Measurements from ENCODE around the gene LTBP4. TPM values are rescaled to one million over a fixed set of nuclear protein-coding genes. Genes with fewer than 3 reads are reported as not detected.

Gene LTBP4
- total and polyA plus RNA-seq, 2 of the 13 experiments (the other 11 are each of a cell fraction or from before 2014, with no cell fraction given): 0.86 to 2.3 TPM

DNA sequence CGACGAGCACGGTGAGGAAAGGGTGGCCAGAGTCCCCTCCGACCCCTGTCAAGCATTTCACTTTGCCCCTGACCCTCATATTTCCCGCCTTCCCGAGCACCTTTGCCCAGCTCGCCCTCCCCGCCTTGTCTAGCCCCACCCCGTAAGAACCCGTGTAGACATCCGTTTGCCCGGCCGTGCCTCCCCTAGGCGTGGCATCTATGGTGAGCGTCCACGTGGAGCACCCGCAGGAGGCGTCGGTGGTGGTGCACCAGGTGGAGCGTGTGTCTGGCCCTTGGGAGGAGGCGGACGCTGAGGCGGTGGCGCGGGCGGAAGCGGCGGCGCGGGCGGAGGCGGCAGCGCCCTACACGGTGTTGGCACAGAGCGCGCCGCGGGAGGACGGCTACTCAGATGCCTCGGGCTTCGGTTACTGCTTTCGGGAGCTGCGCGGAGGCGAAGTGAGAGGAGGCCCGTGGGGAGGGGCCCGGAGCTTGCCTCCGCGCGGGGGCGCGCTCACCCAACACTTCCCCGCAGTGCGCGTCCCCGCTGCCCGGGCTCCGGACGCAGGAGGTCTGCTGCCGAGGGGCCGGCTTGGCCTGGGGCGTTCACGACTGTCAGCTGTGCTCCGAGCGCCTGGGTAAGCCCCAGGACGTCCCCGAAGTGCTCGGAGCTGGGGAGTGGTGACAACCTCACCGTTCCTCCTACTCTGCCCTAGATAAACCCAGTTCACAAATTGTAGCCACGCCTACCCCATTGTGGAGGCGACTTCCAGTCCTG lies 4.2 kb downstream of the LTBP4 start (continued):
- TF ChIP-seq, protein P1, sequence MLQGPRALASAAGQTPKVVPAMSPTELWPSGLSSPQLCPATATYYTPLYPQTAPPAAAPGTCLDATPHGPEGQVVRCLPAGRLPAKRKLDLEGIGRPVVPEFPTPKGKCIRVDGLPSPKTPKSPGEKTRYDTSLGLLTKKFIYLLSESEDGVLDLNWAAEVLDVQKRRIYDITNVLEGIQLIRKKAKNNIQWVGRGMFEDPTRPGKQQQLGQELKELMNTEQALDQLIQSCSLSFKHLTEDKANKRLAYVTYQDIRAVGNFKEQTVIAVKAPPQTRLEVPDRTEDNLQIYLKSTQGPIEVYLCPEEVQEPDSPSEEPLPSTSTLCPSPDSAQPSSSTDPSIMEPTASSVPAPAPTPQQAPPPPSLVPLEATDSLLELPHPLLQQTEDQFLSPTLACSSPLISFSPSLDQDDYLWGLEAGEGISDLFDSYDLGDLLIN (CRISPR knock-in tag; IDR thresholded peaks at IDR 0.05; ENCODE audit: borderline replicate concordance): no peak
- 0 out of 2 replicates have a peak, but pooled peaks have one; percentile 2 for TF ChIP-seq PCBP1 (IDR thresholded peaks at IDR 0.05; ENCODE audit: borderline replicate concordance, low read depth, low read length)
- TF ChIP-seq TCF12 (IDR thresholded peaks at IDR 0.05): no peak
- no peak for TF ChIP-seq TCF12 (CRISPR knock-in tag; IDR thresholded peaks at IDR 0.05)
- peak; percentile 53 for TF ChIP-seq HNRNPK (IDR thresholded peaks at IDR 0.05; ENCODE audit: low read depth, low read length, poor library complexity, severe bottlenecking)
- TF ChIP-seq, protein P2, sequence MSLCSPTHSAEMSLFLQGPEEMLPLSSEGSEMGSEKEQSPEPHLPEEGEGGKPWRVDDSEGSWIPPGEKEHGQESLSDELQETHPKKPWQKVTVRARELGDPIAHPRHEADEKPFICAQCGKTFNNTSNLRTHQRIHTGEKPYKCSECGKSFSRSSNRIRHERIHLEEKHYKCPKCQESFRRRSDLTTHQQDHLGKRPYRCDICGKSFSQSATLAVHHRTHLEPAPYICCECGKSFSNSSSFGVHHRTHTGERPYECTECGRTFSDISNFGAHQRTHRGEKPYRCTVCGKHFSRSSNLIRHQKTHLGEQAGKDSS (CRISPR knock-in tag; IDR thresholded peaks at IDR 0.05; ENCODE audit: borderline replicate concordance, low read depth): 0 out of 2 replicates have a peak, but pooled peaks have one; percentile 1
- no peak for TF ChIP-seq ZNF891 (CRISPR knock-in tag; IDR thresholded peaks at IDR 0.05)
- peak; percentile 46; the same call in 1 of the 2 replicates for TF ChIP-seq ZNF768 (CRISPR knock-in tag; IDR thresholded peaks at IDR 0.05)
- no peak for TF ChIP-seq NFIC (IDR thresholded peaks at IDR 0.05; ENCODE audit: low read length)
- TF ChIP-seq, protein P3, sequence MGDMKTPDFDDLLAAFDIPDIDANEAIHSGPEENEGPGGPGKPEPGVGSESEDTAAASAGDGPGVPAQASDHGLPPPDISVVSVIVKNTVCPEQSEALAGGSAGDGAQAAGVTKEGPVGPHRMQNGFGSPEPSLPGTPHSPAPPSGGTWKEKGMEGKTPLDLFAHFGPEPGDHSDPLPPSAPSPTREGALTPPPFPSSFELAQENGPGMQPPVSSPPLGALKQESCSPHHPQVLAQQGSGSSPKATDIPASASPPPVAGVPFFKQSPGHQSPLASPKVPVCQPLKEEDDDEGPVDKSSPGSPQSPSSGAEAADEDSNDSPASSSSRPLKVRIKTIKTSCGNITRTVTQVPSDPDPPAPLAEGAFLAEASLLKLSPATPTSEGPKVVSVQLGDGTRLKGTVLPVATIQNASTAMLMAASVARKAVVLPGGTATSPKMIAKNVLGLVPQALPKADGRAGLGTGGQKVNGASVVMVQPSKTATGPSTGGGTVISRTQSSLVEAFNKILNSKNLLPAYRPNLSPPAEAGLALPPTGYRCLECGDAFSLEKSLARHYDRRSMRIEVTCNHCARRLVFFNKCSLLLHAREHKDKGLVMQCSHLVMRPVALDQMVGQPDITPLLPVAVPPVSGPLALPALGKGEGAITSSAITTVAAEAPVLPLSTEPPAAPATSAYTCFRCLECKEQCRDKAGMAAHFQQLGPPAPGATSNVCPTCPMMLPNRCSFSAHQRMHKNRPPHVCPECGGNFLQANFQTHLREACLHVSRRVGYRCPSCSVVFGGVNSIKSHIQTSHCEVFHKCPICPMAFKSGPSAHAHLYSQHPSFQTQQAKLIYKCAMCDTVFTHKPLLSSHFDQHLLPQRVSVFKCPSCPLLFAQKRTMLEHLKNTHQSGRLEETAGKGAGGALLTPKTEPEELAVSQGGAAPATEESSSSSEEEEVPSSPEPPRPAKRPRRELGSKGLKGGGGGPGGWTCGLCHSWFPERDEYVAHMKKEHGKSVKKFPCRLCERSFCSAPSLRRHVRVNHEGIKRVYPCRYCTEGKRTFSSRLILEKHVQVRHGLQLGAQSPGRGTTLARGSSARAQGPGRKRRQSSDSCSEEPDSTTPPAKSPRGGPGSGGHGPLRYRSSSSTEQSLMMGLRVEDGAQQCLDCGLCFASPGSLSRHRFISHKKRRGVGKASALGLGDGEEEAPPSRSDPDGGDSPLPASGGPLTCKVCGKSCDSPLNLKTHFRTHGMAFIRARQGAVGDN (CRISPR knock-in tag; IDR thresholded peaks at IDR 0.05): peak; percentile 93
- peak; percentile 35; the same call in 1 of the 2 replicates for TF ChIP-seq MTA1 (CRISPR knock-in tag; IDR thresholded peaks at IDR 0.05; ENCODE audit: borderline replicate concordance)
- TF ChIP-seq MIER3 (CRISPR knock-in tag; IDR thresholded peaks at IDR 0.05; ENCODE audit: borderline replicate concordance): no peak
- TF ChIP-seq, protein P4, sequence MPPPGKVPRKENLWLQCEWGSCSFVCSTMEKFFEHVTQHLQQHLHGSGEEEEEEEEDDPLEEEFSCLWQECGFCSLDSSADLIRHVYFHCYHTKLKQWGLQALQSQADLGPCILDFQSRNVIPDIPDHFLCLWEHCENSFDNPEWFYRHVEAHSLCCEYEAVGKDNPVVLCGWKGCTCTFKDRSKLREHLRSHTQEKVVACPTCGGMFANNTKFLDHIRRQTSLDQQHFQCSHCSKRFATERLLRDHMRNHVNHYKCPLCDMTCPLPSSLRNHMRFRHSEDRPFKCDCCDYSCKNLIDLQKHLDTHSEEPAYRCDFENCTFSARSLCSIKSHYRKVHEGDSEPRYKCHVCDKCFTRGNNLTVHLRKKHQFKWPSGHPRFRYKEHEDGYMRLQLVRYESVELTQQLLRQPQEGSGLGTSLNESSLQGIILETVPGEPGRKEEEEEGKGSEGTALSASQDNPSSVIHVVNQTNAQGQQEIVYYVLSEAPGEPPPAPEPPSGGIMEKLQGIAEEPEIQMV (CRISPR knock-in tag; IDR thresholded peaks at IDR 0.05; ENCODE audit: low read depth): 0 out of 2 replicates have a peak, but pooled peaks have one; percentile 30
- TF ChIP-seq ZFP36 (IDR thresholded peaks at IDR 0.05; ENCODE audit: borderline replicate concordance, low read depth, low read length, partially characterized antibody): no peak
- TF ChIP-seq NAIF1 (CRISPR knock-in tag; IDR thresholded peaks at IDR 0.05; ENCODE audit: borderline replicate concordance): no peak
- no peak for TF ChIP-seq IKZF1 (IDR thresholded peaks at IDR 0.05)
- no peak for TF ChIP-seq GFI1 (CRISPR knock-in tag; IDR thresholded peaks at IDR 0.05; ENCODE audit: borderline replicate concordance)
- no peak for TF ChIP-seq FIP1L1 (IDR thresholded peaks at IDR 0.05; ENCODE audit: borderline replicate concordance, insufficient read depth, low read depth, low read length)

All from HepG2 (cell line).